ENCODE measurements around the gene FRMD4A.

- no peak for TF ChIP-seq EP300 (IDR thresholded peaks at IDR 0.05)
- TF ChIP-seq CTCF (IDR thresholded peaks at IDR 0.05) = no peak
- no peak for TF ChIP-seq POLR2A (IDR thresholded peaks at IDR 0.05)
- TF ChIP-seq POLR2AphosphoS5 (IDR thresholded peaks at IDR 0.05) = no peak
These were observed 436.8 kb downstream of the FRMD4A start for GRCh38 chr10:13893926-13894325.
